Transverse colon (tissue), 3 donors: ENCODE measurements around the gene POM121C.
"Not testable (repeated sequence)": the region's sequence is repeated elsewhere in the genome, so short reads cannot be mapped to it uniquely, and the experiment has no call there.

Experiments used
- EP300 ChIP-seq: sonication (generic); formaldehyde crosslinking; IDR thresholded peaks from one replicate; pipeline ENCODE4 v1.6.1; 2017; ENCODE audit warnings: antibody characterized with exemption, low read depth
- POLR2A ChIP-seq: fragments of 450-650 bp; IDR thresholded peaks from one replicate; pipeline ENCODE4 v1.6.1; 2016; ENCODE audit warnings: antibody characterized with exemption, mild to moderate bottlenecking, moderate library complexity
- TF ChIP-seq, protein P1 (sequence below), 5 experiments: fragments of 200-600 bp in 3 of 5; fragments of 450-650 bp in 2 of 5; sonication (generic) in 3 of 5; IDR thresholded peaks; 1 replicate in 2 of 5; 2 replicates in 3 of 5; pipeline ENCODE4 v1.5.1; 2016 to 2017; ENCODE audit warnings: antibody characterized with exemption in 5 of 5, inconsistent platforms in 3 of 5, mild to moderate bottlenecking in 2 of 5, moderate library complexity in 1 of 5

DNA sequence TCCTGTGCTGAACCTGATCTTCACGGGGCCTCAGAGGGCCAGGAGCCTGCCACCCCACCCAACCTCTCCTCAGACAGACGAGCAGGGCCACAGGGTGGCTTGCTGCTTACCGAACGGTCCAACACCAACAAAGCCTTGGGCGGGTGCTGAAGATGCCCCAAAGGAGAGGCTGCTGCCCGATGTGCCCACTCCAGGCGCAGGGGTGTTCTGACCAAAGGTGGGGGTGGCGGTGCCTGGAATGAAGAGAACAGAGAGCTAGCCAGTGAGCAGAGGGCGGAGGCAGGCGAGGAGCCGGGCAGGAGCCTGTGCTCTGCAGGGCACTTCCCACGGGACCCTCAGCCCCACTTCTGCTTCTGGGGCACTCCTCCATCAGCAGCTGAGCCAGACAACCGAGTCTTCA, 66.9 kb downstream of the POM121C start:
- not testable (repeated sequence) for TF ChIP-seq POLR2A, EP300
- TF ChIP-seq, protein P1, sequence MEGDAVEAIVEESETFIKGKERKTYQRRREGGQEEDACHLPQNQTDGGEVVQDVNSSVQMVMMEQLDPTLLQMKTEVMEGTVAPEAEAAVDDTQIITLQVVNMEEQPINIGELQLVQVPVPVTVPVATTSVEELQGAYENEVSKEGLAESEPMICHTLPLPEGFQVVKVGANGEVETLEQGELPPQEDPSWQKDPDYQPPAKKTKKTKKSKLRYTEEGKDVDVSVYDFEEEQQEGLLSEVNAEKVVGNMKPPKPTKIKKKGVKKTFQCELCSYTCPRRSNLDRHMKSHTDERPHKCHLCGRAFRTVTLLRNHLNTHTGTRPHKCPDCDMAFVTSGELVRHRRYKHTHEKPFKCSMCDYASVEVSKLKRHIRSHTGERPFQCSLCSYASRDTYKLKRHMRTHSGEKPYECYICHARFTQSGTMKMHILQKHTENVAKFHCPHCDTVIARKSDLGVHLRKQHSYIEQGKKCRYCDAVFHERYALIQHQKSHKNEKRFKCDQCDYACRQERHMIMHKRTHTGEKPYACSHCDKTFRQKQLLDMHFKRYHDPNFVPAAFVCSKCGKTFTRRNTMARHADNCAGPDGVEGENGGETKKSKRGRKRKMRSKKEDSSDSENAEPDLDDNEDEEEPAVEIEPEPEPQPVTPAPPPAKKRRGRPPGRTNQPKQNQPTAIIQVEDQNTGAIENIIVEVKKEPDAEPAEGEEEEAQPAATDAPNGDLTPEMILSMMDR (IDR thresholded peaks at IDR 0.05): not testable (repeated sequence)
